GM21515 (cell line): ENCODE measurements around the gene SDC1.
A peak's percentile ranks its signal among the peaks of the same experiment; 100 is the strongest.

ENCODE experiments used
- ATAC-seq: cut with Tn5 transposase; IDR thresholded peaks from one replicate; pipeline ENCODE4 v1.9.1; 2021; ENCODE audit not compliant: unreplicated experiment

The SDC1 gene

GRCh38 chr2:20156076-20156759 is 68.7 kb downstream of the SDC1 start:
- no peak for ATAC-seq

GRCh38 chr2:20153131-20153851 is 71.6 kb downstream of the SDC1 start:
- no peak for ATAC-seq

- ATAC-seq: peak; percentile 75
Observed at GRCh38 chr2:20150806-20151571, 73.9 kb downstream of the SDC1 start.
